HFF-Myc (cell line): Measurements from ENCODE around the gene DIAPH3.

Source experiments
- DNase-seq: peaks from one replicate; pipeline ENCODE4 v3.0.0-alpha.2; 2011; ENCODE audit warnings: low read depth; ENCODE audit errors: extremely low read depth
- H3K4me3 ChIP-seq: replicated peaks from 2 replicates; pipeline ENCODE4 v1.5.1; 2011; ENCODE audit warnings: low read depth, mild to moderate bottlenecking, control low read depth, low read length
- TF ChIP-seq, protein P1 (sequence below): IDR thresholded peaks from 2 replicates; pipeline ENCODE4 v1.5.1; 2012; ENCODE audit warnings: mild to moderate bottlenecking, low read depth, low read length, control low read depth; ENCODE audit errors: missing control alignments

The DIAPH3 gene

GRCh38 chr13:59801107-59801880 is 362.4 kb downstream of the DIAPH3 start:
- TF ChIP-seq, protein P1, sequence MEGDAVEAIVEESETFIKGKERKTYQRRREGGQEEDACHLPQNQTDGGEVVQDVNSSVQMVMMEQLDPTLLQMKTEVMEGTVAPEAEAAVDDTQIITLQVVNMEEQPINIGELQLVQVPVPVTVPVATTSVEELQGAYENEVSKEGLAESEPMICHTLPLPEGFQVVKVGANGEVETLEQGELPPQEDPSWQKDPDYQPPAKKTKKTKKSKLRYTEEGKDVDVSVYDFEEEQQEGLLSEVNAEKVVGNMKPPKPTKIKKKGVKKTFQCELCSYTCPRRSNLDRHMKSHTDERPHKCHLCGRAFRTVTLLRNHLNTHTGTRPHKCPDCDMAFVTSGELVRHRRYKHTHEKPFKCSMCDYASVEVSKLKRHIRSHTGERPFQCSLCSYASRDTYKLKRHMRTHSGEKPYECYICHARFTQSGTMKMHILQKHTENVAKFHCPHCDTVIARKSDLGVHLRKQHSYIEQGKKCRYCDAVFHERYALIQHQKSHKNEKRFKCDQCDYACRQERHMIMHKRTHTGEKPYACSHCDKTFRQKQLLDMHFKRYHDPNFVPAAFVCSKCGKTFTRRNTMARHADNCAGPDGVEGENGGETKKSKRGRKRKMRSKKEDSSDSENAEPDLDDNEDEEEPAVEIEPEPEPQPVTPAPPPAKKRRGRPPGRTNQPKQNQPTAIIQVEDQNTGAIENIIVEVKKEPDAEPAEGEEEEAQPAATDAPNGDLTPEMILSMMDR, result no peak
- DNase-seq, result no peak

GRCh38 chr13:59793107-59793506 is 370.6 kb downstream of the DIAPH3 start:
- no peak overlapping the region for H3K4me3 ChIP-seq
- TF ChIP-seq, protein P1, result no peak
- DNase-seq, result no peak

More at GRCh38 chr13:59801107-59801880, 362.4 kb downstream of the DIAPH3 start:
- H3K4me3 ChIP-seq, result no peak overlapping the region

DNA sequence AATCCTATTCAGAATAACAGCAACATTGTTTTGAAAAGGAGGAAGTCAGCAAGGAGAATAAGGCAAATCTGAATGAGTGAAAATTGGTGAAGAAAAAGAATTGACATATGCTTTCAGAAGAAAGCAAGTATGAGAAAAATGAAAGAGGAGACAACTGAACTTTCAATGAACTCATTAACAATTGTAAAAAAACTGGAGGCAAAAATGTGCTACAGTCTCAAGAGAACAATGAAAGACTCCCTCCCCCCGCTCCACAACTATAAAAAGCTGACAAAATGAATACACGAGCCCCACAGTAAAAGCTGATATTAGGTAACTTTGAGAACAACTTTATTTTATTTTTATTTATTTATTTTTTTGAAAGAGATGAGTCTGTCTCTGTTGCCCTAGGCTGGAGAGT is 373.1 kb downstream of the DIAPH3 start:
- no peak for DNase-seq
- TF ChIP-seq, protein P1, result no peak
- H3K4me3 ChIP-seq, result no peak overlapping the region

DNA sequence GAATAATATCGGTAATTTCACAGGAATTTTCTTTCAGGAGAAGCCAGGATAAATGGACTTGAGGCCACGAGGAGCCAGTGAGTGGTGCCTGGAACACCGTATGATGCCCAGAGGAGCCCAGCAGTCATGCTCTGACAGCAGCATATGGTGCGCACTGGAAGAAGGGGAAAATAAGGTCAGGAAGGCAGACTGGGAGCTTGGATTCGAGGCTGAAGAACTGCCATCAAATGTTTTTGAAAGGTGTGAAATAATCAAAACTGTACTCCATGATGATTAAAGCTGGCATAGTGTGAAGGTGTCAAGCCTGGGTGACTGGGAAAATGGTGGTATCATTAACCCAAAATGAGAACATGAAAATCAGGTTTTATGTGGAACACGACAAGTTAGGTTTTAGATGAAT is 374.2 kb downstream of the DIAPH3 start:
- no peak overlapping the region for H3K4me3 ChIP-seq
- DNase-seq, result no peak
- TF ChIP-seq, protein P1, result no peak

GRCh38 chr13:59787679-59788078 is 376.0 kb downstream of the DIAPH3 start:
- TF ChIP-seq, protein P1, result no peak
- no peak for DNase-seq

DNA sequence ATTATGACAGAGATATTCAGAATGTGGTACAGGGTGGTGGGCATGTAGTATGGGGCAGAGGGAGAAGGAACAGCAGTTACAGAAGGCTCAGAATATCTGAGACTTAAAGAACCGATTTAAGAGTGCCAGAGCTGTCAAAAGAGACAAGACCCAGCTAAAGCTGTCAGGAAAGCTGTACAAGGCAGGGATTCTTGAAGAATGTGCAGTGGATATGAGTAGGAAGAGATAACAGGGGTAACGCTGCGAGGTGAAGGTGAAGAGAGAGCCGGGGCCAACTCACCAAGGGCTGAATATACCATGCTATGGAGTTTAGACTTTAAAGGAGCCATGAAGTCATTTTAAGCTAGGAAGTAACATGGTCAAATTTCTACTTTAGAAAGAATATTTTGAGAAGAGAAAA is 381.0 kb downstream of the DIAPH3 start:
- DNase-seq, result no peak
- H3K4me3 ChIP-seq, result no peak overlapping the region
- TF ChIP-seq, protein P1, result no peak

More at GRCh38 chr13:59787679-59788078, 376.0 kb downstream of the DIAPH3 start:
- no peak overlapping the region for H3K4me3 ChIP-seq
